Measurements from ENCODE around the gene PIR. TPM values are rescaled to one million over a fixed set of nuclear protein-coding genes. Genes with fewer than 3 reads are reported as not detected.
A peak's percentile ranks its signal among the peaks of the same experiment; 100 is the strongest.

The PIR gene
- total and polyA plus RNA-seq, 9 of the 15 experiments (the other 6 are each of a cell fraction or from before 2014, with no cell fraction given) = 7.5 to 29.8 (median 11.5) TPM

- TF ChIP-seq ZNF318 (IDR thresholded peaks at IDR 0.05; ENCODE audit: borderline replicate concordance in 1 of 2, low read depth in 1 of 2) (no peak), CREBBP (IDR thresholded peaks at IDR 0.05; ENCODE audit: low read depth, low read length) (no peak), LARP7 (IDR thresholded peaks at IDR 0.05) (no peak), CHD1 (IDR thresholded peaks at IDR 0.05; ENCODE audit: low read length) (no peak), CC2D1A (IDR thresholded peaks at IDR 0.05) (no peak), ZMIZ1 (IDR thresholded peaks at IDR 0.05; ENCODE audit: low read depth in 2 of 2, low read length in 2 of 2) (no peak), ZNF586 (CRISPR knock-in tag; conservative IDR thresholded peaks at IDR 0.05) (no peak), CREB5 (CRISPR knock-in tag; IDR thresholded peaks at IDR 0.05) (no peak), GTF2E2 (tag; IDR thresholded peaks at IDR 0.05) (no peak), NR2C2 (CRISPR knock-in tag; IDR thresholded peaks at IDR 0.05) (no peak), NR2C2 (tag; IDR thresholded peaks at IDR 0.05) (peak; percentile 76)
- TF ChIP-seq, protein P1, sequence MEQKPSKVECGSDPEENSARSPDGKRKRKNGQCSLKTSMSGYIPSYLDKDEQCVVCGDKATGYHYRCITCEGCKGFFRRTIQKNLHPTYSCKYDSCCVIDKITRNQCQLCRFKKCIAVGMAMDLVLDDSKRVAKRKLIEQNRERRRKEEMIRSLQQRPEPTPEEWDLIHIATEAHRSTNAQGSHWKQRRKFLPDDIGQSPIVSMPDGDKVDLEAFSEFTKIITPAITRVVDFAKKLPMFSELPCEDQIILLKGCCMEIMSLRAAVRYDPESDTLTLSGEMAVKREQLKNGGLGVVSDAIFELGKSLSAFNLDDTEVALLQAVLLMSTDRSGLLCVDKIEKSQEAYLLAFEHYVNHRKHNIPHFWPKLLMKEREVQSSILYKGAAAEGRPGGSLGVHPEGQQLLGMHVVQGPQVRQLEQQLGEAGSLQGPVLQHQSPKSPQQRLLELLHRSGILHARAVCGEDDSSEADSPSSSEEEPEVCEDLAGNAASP (IDR thresholded peaks at IDR 0.05) = no peak
Measured at GRCh38 chrX:15335135-15336022, 157.8 kb downstream of the PIR start, which contains the start of gene PIGA (continued).
